ENCODE results near the gene NCSTN. TPM values are rescaled to one million over a fixed set of nuclear protein-coding genes. Genes with fewer than 3 reads are reported as not detected.

NCSTN gene
- total RNA-seq (100 to 1,000 TPM in 1 of 5 donors, 10 to 100 TPM in 4; 18.2 to 123 (median 71.0) TPM), polyA plus RNA-seq (10 to 100 TPM; 14.5 to 37.0 (median 34.6) TPM)
- long read RNA-seq, donor 1, partial matches to known transcripts: 10 of 14 reads
- long read RNA-seq, donor 1, other reads (novel, unspliced or antisense): 0 of 14 reads
- long read RNA-seq, donor 2, transcript NCSTN-201 (17 exons, 2,936 nt): major isoform, 10 of 23 reads
- long read RNA-seq, donor 2, partial matches to known transcripts: 11 of 23 reads
- long read RNA-seq, donor 2, other reads (novel, unspliced or antisense): 0 of 23 reads
- long read RNA-seq, donor 3, transcript NCSTN-201 (17 exons, 2,936 nt): major isoform, 6 of 13 reads
- long read RNA-seq, donor 3, partial matches to known transcripts: 7 of 13 reads
- long read RNA-seq, donor 3, other reads (novel, unspliced or antisense): 0 of 13 reads
- long read RNA-seq, donor 4: 0 reads
- long read RNA-seq, donor 5, transcript NCSTN-201 (17 exons, 2,936 nt): major isoform, 9 of 44 reads
- long read RNA-seq, donor 5, partial matches to known transcripts: 34 of 44 reads
- long read RNA-seq, donor 5, other reads (novel, unspliced or antisense): 0 of 44 reads
- long read RNA-seq, donor 6: 0 reads
- long read RNA-seq, donor 7, transcript NCSTN-201 (17 exons, 2,936 nt): major isoform, 10 of 52 reads
- long read RNA-seq, donor 7, transcript NCSTN-212 (2 exons, 856 nt): minor isoform, 5 of 52 reads
- long read RNA-seq, donor 7, partial matches to known transcripts: 36 of 52 reads
- long read RNA-seq, donor 7, other reads (novel, unspliced or antisense): 0 of 52 reads
- long read RNA-seq, donor 8, partial matches to known transcripts: 27 of 30 reads
- long read RNA-seq, donor 8, other reads (novel, unspliced or antisense): 0 of 30 reads
- long read RNA-seq, donor 9, partial matches to known transcripts: 23 of 27 reads
- long read RNA-seq, donor 9, other reads (novel, unspliced or antisense): 0 of 27 reads
- long read RNA-seq, donor 10, partial matches to known transcripts: 6 of 10 reads
- long read RNA-seq, donor 10, other reads (novel, unspliced or antisense): 0 of 10 reads

- peak; percentile 92 to 98 for DNase-seq
- H3K27ac ChIP-seq: peak within 1 kb of the TSS; percentile 82 to 94 (median 93)
- intact Hi-C loops (cut with DNase I; ENCODE audit: low total_unique reads): no loop called here
- H3K4me3 ChIP-seq: peak within 1 kb of the TSS; percentile 75 to 91 (median 85)
- peaks cover 16 to 55% (median 50%) of the 10 kb centered on the region in 4 donors for H3K36me3 ChIP-seq
- no peaks in the 10 kb centered on the region for H3K27me3 ChIP-seq
- WGBS, 5 donors: 0 to 1% (median 0%) methylated on average over 54 to 58 of the region's 58 CpGs
- no peaks in the 10 kb centered on the region for H3K9me3 ChIP-seq
- peaks cover 14 to 82% (median 31%) of the 10 kb centered on the region in 4 donors for H3K4me1 ChIP-seq
- TF ChIP-seq, protein P1, sequence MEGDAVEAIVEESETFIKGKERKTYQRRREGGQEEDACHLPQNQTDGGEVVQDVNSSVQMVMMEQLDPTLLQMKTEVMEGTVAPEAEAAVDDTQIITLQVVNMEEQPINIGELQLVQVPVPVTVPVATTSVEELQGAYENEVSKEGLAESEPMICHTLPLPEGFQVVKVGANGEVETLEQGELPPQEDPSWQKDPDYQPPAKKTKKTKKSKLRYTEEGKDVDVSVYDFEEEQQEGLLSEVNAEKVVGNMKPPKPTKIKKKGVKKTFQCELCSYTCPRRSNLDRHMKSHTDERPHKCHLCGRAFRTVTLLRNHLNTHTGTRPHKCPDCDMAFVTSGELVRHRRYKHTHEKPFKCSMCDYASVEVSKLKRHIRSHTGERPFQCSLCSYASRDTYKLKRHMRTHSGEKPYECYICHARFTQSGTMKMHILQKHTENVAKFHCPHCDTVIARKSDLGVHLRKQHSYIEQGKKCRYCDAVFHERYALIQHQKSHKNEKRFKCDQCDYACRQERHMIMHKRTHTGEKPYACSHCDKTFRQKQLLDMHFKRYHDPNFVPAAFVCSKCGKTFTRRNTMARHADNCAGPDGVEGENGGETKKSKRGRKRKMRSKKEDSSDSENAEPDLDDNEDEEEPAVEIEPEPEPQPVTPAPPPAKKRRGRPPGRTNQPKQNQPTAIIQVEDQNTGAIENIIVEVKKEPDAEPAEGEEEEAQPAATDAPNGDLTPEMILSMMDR (IDR thresholded peaks at IDR 0.05): peak in 1 of 7 experiments; percentile 20
- peak; percentile 92 to 99 (median 97) for TF ChIP-seq POLR2AphosphoS5 (IDR thresholded peaks at IDR 0.05)
- TF ChIP-seq EP300 (IDR thresholded peaks at IDR 0.05): no peak
- TF ChIP-seq POLR2A (IDR thresholded peaks at IDR 0.05): peak in 2 of 4 donors; percentile 88 to 91
Measured at GRCh38 chr1:160342953-160343869, at the start of gene NCSTN, which contains the start of gene COPA. Gene NCSTN, plus strand, starts transcription at chr1:160343383. Its CDS starts 14 bp downstream, at chr1:160343397. Gene COPA, minus strand, starts transcription at chr1:160343250. Its CDS starts 80 bp downstream, at chr1:160343170.

DNA sequence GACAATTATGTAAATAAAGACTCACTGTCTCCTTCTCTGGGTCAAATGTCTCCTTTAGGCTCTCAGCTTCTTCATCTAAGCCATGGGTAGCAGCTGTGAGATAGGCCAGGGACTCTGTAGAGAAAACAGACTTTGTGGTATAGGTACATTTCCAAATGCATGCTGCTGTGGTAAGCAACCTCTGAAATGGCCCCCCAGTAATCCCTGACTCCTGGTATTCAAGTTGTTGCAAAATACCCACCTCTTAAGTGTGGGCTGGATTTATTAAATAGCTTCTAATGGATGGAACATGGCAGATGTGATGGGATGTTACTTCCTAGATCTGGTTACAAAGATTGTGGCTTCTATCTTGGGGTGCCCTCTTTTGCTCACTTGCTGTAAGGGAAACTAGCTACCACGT, 47.1 kb upstream of the NCSTN start:
- H3K9me3 ChIP-seq: no peaks in the 10 kb centered on the region
- no peak for TF ChIP-seq POLR2AphosphoS5 (IDR thresholded peaks at IDR 0.05)
- no peak for TF ChIP-seq EP300 (IDR thresholded peaks at IDR 0.05)
- no peak for TF ChIP-seq POLR2A (IDR thresholded peaks at IDR 0.05)
- intact Hi-C loops (cut with DNase I; ENCODE audit: low total_unique reads): loop anchor here (10.0 kb wide), 1 partner anchor 191 kb away; no protein-coding TSS in a partner anchor
- no peak for DNase-seq
- peaks cover 0 to 4% (median 0%) of the 10 kb centered on the region in 4 donors for H3K4me1 ChIP-seq
- H3K27me3 ChIP-seq: no peaks in the 10 kb centered on the region
- H3K27ac ChIP-seq: no peak overlapping the region
- WGBS, 5 donors: 79 to 94% (median 92%) methylated on average over 1 of the region's 1 CpG
- no peak overlapping the region for H3K4me3 ChIP-seq
- peaks cover 91 to 100% (median 100%) of the 10 kb centered on the region in 4 donors for H3K36me3 ChIP-seq

- peaks cover 71 to 100% (median 100%) of the 10 kb centered on the region in 4 donors for H3K36me3 ChIP-seq
- no peak for TF ChIP-seq POLR2A (IDR thresholded peaks at IDR 0.05)
- no peak for TF ChIP-seq POLR2AphosphoS5 (IDR thresholded peaks at IDR 0.05)
- TF ChIP-seq EP300 (IDR thresholded peaks at IDR 0.05): no peak
- TF ChIP-seq, protein P1 (IDR thresholded peaks at IDR 0.05): no peak
- H3K27ac ChIP-seq: no peak overlapping the region
- intact Hi-C loops (cut with DNase I; ENCODE audit: low total_unique reads): no loop called here
- WGBS, 5 donors: 84 to 88% (median 86%) methylated on average over 7 of the region's 7 CpGs
- no peak overlapping the region for H3K4me3 ChIP-seq
- H3K4me1 ChIP-seq: no peaks in the 10 kb centered on the region
- no peak for DNase-seq
- H3K27me3 ChIP-seq: no peaks in the 10 kb centered on the region
- no peaks in the 10 kb centered on the region for H3K9me3 ChIP-seq
Measured at GRCh38 chr1:160300173-160300572, 43.0 kb upstream of the NCSTN start.

All from stomach (tissue), 19 donors.